B cell (primary cell): ENCODE results near the gene LMBRD1. TPM values are rescaled to one million over a fixed set of nuclear protein-coding genes. Genes with fewer than 3 reads are reported as not detected.

Experiments
- ATAC-seq: fragments of 200-7000 bp; cut with Tn5 transposase; one replicate; pipeline ENCODE4 v1.10.0; 2021; ENCODE audit warnings: low read depth, mild to moderate bottlenecking, moderate number of reproducible peaks, moderate library complexity
- CTCF ChIA-PET: fragments of 350-600 bp; sonication (Branson Sonifier 250); formaldehyde crosslinking; loops from one replicate; lab custom pipeline; 2021; ENCODE audit warnings: antibody characterized with exemption, inconsistent platforms; lab: Charles Lee
- POLR2A ChIA-PET: fragments of 350-600 bp; sonication (Branson Sonifier 250); formaldehyde crosslinking; loops from one replicate; lab custom pipeline; 2021; ENCODE audit warnings: antibody characterized with exemption; lab: Charles Lee
- DNase-seq: peaks from one replicate; pipeline ENCODE4 v3.0.0; 2013
- H2AFZ ChIP-seq: 2 replicates; pipeline ENCODE4 v1.6.1; 2012; ENCODE audit warnings: mild to moderate bottlenecking, low read depth, low read length; ENCODE audit not compliant: insufficient read depth, poor library complexity, severe bottlenecking
- H3K27ac ChIP-seq, 2 donors: 1 replicate in 1 of 2; 2 replicates in 1 of 2; pipeline ENCODE4 v1.5.1; 2012 to 2013; ENCODE audit warnings: low read length in 2 of 2, mild to moderate bottlenecking in 2 of 2, moderate library complexity in 1 of 2
- H3K27me3 ChIP-seq, 4 experiments: fragments of 200-600 bp in 1 of 4; sonication (generic) in 1 of 4; replicated peaks in 1 of 4; 1 replicate in 2 of 4; 2 replicates in 2 of 4; pipeline versions ENCODE4 v1.6.1 to v1.7.0; 2013 to 2016; ENCODE audit warnings: low read length in 3 of 4, mild to moderate bottlenecking in 2 of 4, mixed read lengths in 1 of 4, moderate library complexity in 1 of 4; ENCODE audit not compliant: insufficient read depth in 4 of 4, control insufficient read depth in 3 of 4; ENCODE audit errors: control extremely low read depth in 1 of 4
- H3K36me3 ChIP-seq, 2 experiments: replicated peaks in 1 of 2; 1 replicate in 1 of 2; 2 replicates in 1 of 2; pipeline versions ENCODE4 v1.6.1 to v1.7.1; 2013; ENCODE audit warnings: low read length in 1 of 2; ENCODE audit not compliant: insufficient read depth in 2 of 2, control insufficient read depth in 1 of 2; ENCODE audit errors: control extremely low read depth in 1 of 2, extremely low read depth in 1 of 2
- H3K4me1 ChIP-seq, 2 donors: fragments of 200-600 bp in 1 of 2; sonication (generic) in 1 of 2; 1 replicate in 1 of 2; 2 replicates in 1 of 2; pipeline versions ENCODE4 v1.5.1 to v1.6.1; 2013 to 2017; ENCODE audit warnings: low read length in 2 of 2; ENCODE audit not compliant: control insufficient read depth in 2 of 2, insufficient read depth in 2 of 2
- H3K4me2 ChIP-seq: replicated peaks from 2 replicates; pipeline ENCODE3; 2012; ENCODE audit warnings: mild to moderate bottlenecking, low read depth, low read length; ENCODE audit not compliant: poor library complexity, severe bottlenecking
- H3K4me3 ChIP-seq, 5 experiments: fragments of 200-600 bp in 1 of 5; sonication (generic) in 1 of 5; 1 replicate in 3 of 5; 2 replicates in 2 of 5; pipeline versions ENCODE4 v1.5.1 to v1.7.0; 2011 to 2016; ENCODE audit warnings: low read length in 4 of 5, mild to moderate bottlenecking in 4 of 5, low read depth in 2 of 5, control low read depth in 1 of 5, moderate library complexity in 1 of 5; ENCODE audit not compliant: insufficient read depth in 1 of 5; ENCODE audit errors: control extremely low read depth in 1 of 5, extremely low read depth in 1 of 5
- H3K79me2 ChIP-seq: fragments of 200-600 bp; sonication (generic); one replicate; pipeline ENCODE4 v1.6.0; 2016; ENCODE audit warnings: low read length; ENCODE audit not compliant: control insufficient read depth, insufficient read depth
- H3K9ac ChIP-seq: fragments of 200-600 bp; sonication (generic); 2 replicates; pipeline ENCODE4 v1.6.1; 2017; ENCODE audit warnings: mild to moderate bottlenecking, low read length, moderate library complexity
- H3K9me3 ChIP-seq, 3 donors: one replicate each; pipeline versions ENCODE4 v1.6.1 to v1.7.1; 2013; ENCODE audit warnings: low read length in 2 of 3; ENCODE audit not compliant: control insufficient read depth in 2 of 3, insufficient read depth in 1 of 3; ENCODE audit errors: control extremely low read depth in 1 of 3
- H4K20me1 ChIP-seq: 2 replicates; pipeline ENCODE4 v1.6.0; 2012; ENCODE audit warnings: mild to moderate bottlenecking, low read length; ENCODE audit not compliant: insufficient read depth, control insufficient read depth, poor library complexity, severe bottlenecking
- H3K27ac Mint-ChIP-seq: one replicate; pipeline ENCODE4 v1.8.0; 2021; ENCODE audit warnings: mixed read lengths
- H3K27me3 Mint-ChIP-seq: one replicate; pipeline ENCODE4 v1.8.0; 2021; ENCODE audit warnings: mixed read lengths
- H3K4me1 Mint-ChIP-seq: one replicate; pipeline ENCODE4 v1.8.0; 2021; ENCODE audit warnings: mixed read lengths
- H3K4me3 Mint-ChIP-seq: one replicate; pipeline ENCODE4 v1.8.0; 2021; ENCODE audit warnings: mixed read lengths
- H3K9me3 Mint-ChIP-seq: one replicate; pipeline ENCODE4 v1.8.0; 2022; ENCODE audit warnings: mixed read lengths; ENCODE audit not compliant: insufficient read depth
- EZH2 ChIP-seq: IDR thresholded peaks from 2 replicates; pipeline ENCODE4 v1.6.1; 2012; ENCODE audit warnings: borderline replicate concordance, low read depth, mild to moderate bottlenecking, moderate library complexity, low read length; ENCODE audit not compliant: insufficient read depth, poor library complexity, severe bottlenecking
- WGBS: methylation state at CpG from one replicate; pipeline ENCODE4 v1.1.5; 2013; ENCODE audit warnings: missing lambda C conversion rate; ENCODE audit not compliant: insufficient coverage; 5-methylcytosine and 5-hydroxymethylcytosine counted together
- intact Hi-C: fragments of 100-400 bp; cut with micrococcal nuclease; formaldehyde crosslinking; loops from one replicate; pipeline ENCODE4 v1.10.0; 2022
- polyA plus RNA-seq: library from polyadenylated mRNA; depleted of rRNA; stranded (reverse); fragments of >200 nt; gene quantifications from 2 replicates; pipeline ENCODE4 v1.2.3, GENCODE V29; 2012
- total RNA-seq, 2 donors: library from RNA; stranded (reverse); fragments of 120-200 nt in 1 of 2; gene quantifications; 1 replicate in 1 of 2; 2 replicates in 1 of 2; pipeline versions ENCODE4 v1.2.3 to v1.2.4, GENCODE V29; 2013 to 2022
- TF ChIP-seq, protein P1 (sequence below): fragments of 200-600 bp; IDR thresholded peaks from one replicate; pipeline ENCODE4 v1.8.0; 2022; ENCODE audit warnings: antibody characterized with exemption, mild to moderate bottlenecking

Gene LMBRD1
- total and polyA plus RNA-seq, 2 donors (not counting 1 experiment from before 2014, with no cell fraction given): 33.7 to 99.0 TPM

DNA sequence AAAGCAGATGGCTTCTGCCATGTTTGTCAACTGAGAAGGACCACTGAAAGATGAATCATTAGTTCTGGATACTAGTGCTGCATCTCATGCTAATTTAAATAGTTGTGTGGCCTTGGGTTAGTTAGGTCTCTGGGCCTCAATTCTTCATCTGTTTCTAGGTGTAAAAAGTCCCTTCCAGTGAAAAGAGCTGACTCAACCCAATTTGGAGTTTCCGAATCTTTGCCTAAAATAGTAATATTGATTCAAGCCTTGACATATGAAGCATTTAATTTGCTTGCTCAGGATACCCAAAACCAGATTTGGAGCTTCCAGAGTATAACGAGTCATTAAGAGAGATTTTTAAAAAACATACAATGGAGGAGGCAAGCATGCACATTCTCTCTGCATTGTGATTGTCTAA, 163.9 kb downstream of the LMBRD1 start:
- H3K4me1 Mint-ChIP-seq: peaks cover 1% of the 10 kb centered on the region
- no peak overlapping the region for H2AFZ ChIP-seq
- POLR2A ChIA-PET: no interaction called here
- no peak overlapping the region for H3K4me3 Mint-ChIP-seq
- intact Hi-C loops: no loop called here
- no peaks in the 10 kb centered on the region for H3K9me3 Mint-ChIP-seq
- H3K27me3 Mint-ChIP-seq: peaks cover 8% of the 10 kb centered on the region
- CTCF ChIA-PET: no interaction called here
- TF ChIP-seq, protein P1, sequence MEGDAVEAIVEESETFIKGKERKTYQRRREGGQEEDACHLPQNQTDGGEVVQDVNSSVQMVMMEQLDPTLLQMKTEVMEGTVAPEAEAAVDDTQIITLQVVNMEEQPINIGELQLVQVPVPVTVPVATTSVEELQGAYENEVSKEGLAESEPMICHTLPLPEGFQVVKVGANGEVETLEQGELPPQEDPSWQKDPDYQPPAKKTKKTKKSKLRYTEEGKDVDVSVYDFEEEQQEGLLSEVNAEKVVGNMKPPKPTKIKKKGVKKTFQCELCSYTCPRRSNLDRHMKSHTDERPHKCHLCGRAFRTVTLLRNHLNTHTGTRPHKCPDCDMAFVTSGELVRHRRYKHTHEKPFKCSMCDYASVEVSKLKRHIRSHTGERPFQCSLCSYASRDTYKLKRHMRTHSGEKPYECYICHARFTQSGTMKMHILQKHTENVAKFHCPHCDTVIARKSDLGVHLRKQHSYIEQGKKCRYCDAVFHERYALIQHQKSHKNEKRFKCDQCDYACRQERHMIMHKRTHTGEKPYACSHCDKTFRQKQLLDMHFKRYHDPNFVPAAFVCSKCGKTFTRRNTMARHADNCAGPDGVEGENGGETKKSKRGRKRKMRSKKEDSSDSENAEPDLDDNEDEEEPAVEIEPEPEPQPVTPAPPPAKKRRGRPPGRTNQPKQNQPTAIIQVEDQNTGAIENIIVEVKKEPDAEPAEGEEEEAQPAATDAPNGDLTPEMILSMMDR: no peak
- no peak for TF ChIP-seq EZH2
- no peaks in the 10 kb centered on the region for H3K27me3 ChIP-seq
- H3K4me1 ChIP-seq: no peaks in the 10 kb centered on the region
- H3K27ac ChIP-seq: no peak overlapping the region
- H3K4me3 ChIP-seq: no peak overlapping the region
- peaks cover 0 to 5% (median 0%) of the 10 kb centered on the region in 3 donors for H3K9me3 ChIP-seq
- H4K20me1 ChIP-seq: no peaks in the 10 kb centered on the region
- H3K36me3 ChIP-seq: no peaks in the 10 kb centered on the region
- no CpG with 5 or more reads among the region's 2 CpGs for WGBS
- DNase-seq (no peak), ATAC-seq (no peak)
- no peak overlapping the region for H3K9ac ChIP-seq
- no peaks in the 10 kb centered on the region for H3K79me2 ChIP-seq
- H3K27ac Mint-ChIP-seq: no peak overlapping the region
- no peak overlapping the region for H3K4me2 ChIP-seq

DNA sequence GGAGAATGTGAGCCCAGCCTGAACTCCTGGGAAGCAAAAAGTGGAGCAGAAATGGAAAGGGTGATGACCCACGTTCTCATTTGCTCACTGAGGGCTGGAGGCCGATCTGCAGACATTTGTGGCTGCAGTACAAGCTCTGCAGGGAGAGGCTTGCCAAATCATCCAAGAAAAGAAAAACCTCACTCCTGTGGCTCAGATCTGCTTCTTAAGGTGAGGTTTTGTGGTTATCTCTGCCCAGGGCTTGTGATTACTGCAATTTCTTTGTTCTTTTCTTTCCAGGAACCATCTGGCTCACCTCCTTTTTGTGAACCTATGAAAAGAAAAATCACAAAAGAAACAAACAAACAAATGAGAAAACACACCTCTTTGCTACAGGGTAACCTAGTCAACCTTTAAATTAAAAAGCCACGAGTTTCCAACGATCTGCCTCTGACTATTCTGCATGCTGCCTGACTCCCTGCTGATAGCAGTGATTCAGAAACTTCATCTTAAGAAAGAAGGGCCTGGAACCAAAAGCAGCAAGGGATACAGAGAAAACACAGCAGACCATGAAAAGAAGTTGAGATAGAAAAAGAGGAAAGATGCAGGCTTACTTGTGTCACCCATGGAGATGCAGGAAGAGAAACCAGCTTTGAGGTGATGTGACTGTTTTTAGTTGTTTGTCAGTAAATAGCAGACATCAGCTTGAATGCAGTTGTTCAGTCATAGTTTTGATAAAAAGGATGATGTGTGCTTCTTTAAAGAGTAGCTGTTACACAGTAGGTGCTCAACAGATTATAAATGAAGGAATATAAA, 165.1 kb downstream of the LMBRD1 start:
- POLR2A ChIA-PET: no interaction called here
- H3K9ac ChIP-seq: no peak overlapping the region
- H3K27me3 ChIP-seq: no peaks in the 10 kb centered on the region
- no peak overlapping the region for H3K4me3 ChIP-seq
- H3K4me2 ChIP-seq: no peak overlapping the region
- Mint-ChIP-seq H3K4me3 (no peak overlapping the region), H3K27me3 (peaks cover 14% of the 10 kb centered on the region), H3K27ac (no peak overlapping the region), H3K4me1 (peaks cover 1% of the 10 kb centered on the region), H3K9me3 (no peaks in the 10 kb centered on the region)
- no peaks in the 10 kb centered on the region for H3K4me1 ChIP-seq
- intact Hi-C loops: no loop called here
- no peaks in the 10 kb centered on the region for H4K20me1 ChIP-seq
- no peak for ATAC-seq
- DNase-seq: no peak
- no peak overlapping the region for H2AFZ ChIP-seq
- 17% methylated on average over 1 of the region's 4 CpGs for WGBS
- no peak overlapping the region for H3K27ac ChIP-seq
- H3K79me2 ChIP-seq: no peaks in the 10 kb centered on the region
- CTCF ChIA-PET: no interaction called here
- H3K36me3 ChIP-seq: no peaks in the 10 kb centered on the region
- H3K9me3 ChIP-seq: peaks cover 0 to 5% (median 0%) of the 10 kb centered on the region in 3 donors
- TF ChIP-seq EZH2: no peak
- TF ChIP-seq, protein P1: no peak
